OCI-LY1 (cell line): ENCODE results near the gene POLR3H.
A peak's percentile ranks its signal among the peaks of the same experiment; 100 is the strongest.

ENCODE experiments used
- H2AFZ ChIP-seq: fragments of 200-600 bp; sonication (generic), shearing (Covaris generic); 2 replicates; pipeline ENCODE4 v1.6.0; 2014; ENCODE audit warnings: antibody characterized with exemption, mild to moderate bottlenecking, low read length
- H3F3A ChIP-seq: fragments of 200-600 bp; sonication (generic), shearing (Covaris generic); 2 replicates; pipeline ENCODE4 v1.6.0; 2014; ENCODE audit warnings: mild to moderate bottlenecking, antibody characterized with exemption, low read length, moderate library complexity; ENCODE audit not compliant: insufficient read depth
- H3K27ac ChIP-seq: fragments of 200-600 bp; sonication (generic); 2 replicates; pipeline ENCODE4 v1.5.1; 2014; ENCODE audit warnings: low read length, mixed run types, mild to moderate bottlenecking, low read depth; ENCODE audit not compliant: poor library complexity, severe bottlenecking
- H3K27me3 ChIP-seq: fragments of 200-600 bp; sonication (generic); 2 replicates; pipeline ENCODE4 v1.6.0; 2014; ENCODE audit warnings: antibody characterized with exemption, mild to moderate bottlenecking, low read length, moderate library complexity; ENCODE audit not compliant: insufficient read depth
- H3K36me3 ChIP-seq: fragments of 200-600 bp; sonication (generic); 2 replicates; pipeline ENCODE4 v1.6.1; 2014; ENCODE audit warnings: mild to moderate bottlenecking, antibody characterized with exemption, low read length, moderate library complexity, mixed read lengths; ENCODE audit not compliant: insufficient read depth
- H3K4me1 ChIP-seq: fragments of 200-600 bp; sonication (generic); 2 replicates; pipeline ENCODE4 v1.5.1; 2014; ENCODE audit warnings: mild to moderate bottlenecking, low read length, moderate library complexity; ENCODE audit not compliant: insufficient read depth, severe bottlenecking
- H3K4me2 ChIP-seq: fragments of 200-600 bp; sonication (generic), shearing (Covaris generic); 2 replicates; pipeline ENCODE4 v1.6.1; 2014; ENCODE audit warnings: low read length
- H3K4me3 ChIP-seq: fragments of 200-600 bp; sonication (generic); 2 replicates; pipeline ENCODE4 v1.5.1; 2014; ENCODE audit warnings: low read length, low read depth, mild to moderate bottlenecking, mixed read lengths; ENCODE audit not compliant: poor library complexity, severe bottlenecking
- H3K79me2 ChIP-seq: fragments of 200-600 bp; shearing (Covaris generic); 2 replicates; pipeline ENCODE4 v1.6.1; 2016; ENCODE audit warnings: mixed run types, low read length, mixed read lengths; ENCODE audit not compliant: insufficient read depth
- H3K9ac ChIP-seq: fragments of 200-600 bp; sonication (generic), shearing (Covaris generic); 2 replicates; pipeline ENCODE4 v1.6.1; 2014; ENCODE audit warnings: mild to moderate bottlenecking, low read length, mixed read lengths
- H3K9me2 ChIP-seq: fragments of 200-600 bp; sonication (generic), shearing (Covaris generic); 2 replicates; pipeline ENCODE4 v1.6.1; 2014; ENCODE audit warnings: low read depth, mild to moderate bottlenecking, low read length, mixed read lengths
- H3K9me3 ChIP-seq: fragments of 200-600 bp; shearing (Covaris generic); 2 replicates; pipeline ENCODE4 v1.6.1; 2014; ENCODE audit warnings: low read length, mixed read lengths
- H4K20me1 ChIP-seq: fragments of 200-600 bp; sonication (generic), shearing (Covaris generic); 2 replicates; pipeline ENCODE4 v1.6.0; 2016; ENCODE audit warnings: mild to moderate bottlenecking, low read length; ENCODE audit not compliant: insufficient read depth
- CTCF ChIP-seq: fragments of 200-600 bp; sonication (generic), shearing (Covaris generic); IDR thresholded peaks from 2 replicates; pipeline ENCODE4 v1.5.1; 2017; ENCODE audit warnings: mild to moderate bottlenecking, antibody characterized with exemption, low read length, moderate library complexity, mixed read lengths
- EZH2 ChIP-seq: fragments of 200-600 bp; sonication (generic), shearing (Covaris generic); IDR thresholded peaks from 2 replicates; pipeline ENCODE4 v1.8.0; 2017; ENCODE audit warnings: borderline replicate concordance, mixed run types, mild to moderate bottlenecking, antibody characterized with exemption, low read length, moderate library complexity, mixed read lengths

POLR3H gene

GRCh38 chr22:41518048-41518347, 26.3 kb downstream of the POLR3H start:
- Histone ChIP-seq H3K9me2 (no peaks in the 10 kb centered on the region), H3K4me3 (no peak overlapping the region), H3K9me3 (no peaks in the 10 kb centered on the region), H3K27me3 (no peaks in the 10 kb centered on the region), H2AFZ (no peak overlapping the region), H3K9ac (no peak overlapping the region), H3K36me3 (peaks cover 55% of the 10 kb centered on the region), H3K27ac (no peak overlapping the region), H3K4me1 (no peaks in the 10 kb centered on the region), H3K4me2 (no peak overlapping the region), H3K79me2 (no peaks in the 10 kb centered on the region), H3F3A (no peaks in the 10 kb centered on the region), H4K20me1 (no peaks in the 10 kb centered on the region)
- peak; percentile 2; the same call in 1 of the 2 replicates for TF ChIP-seq CTCF
- TF ChIP-seq EZH2 = no peak

GRCh38 chr22:41517172-41518047, 26.9 kb downstream of the POLR3H start:
- Histone ChIP-seq H3K9ac (no peak overlapping the region), H3K9me3 (no peaks in the 10 kb centered on the region), H3K79me2 (no peaks in the 10 kb centered on the region), H3K4me2 (no peak overlapping the region), H3K27ac (no peak overlapping the region), H3K27me3 (no peaks in the 10 kb centered on the region), H3K4me3 (no peak overlapping the region), H3K4me1 (no peaks in the 10 kb centered on the region), H3K9me2 (no peaks in the 10 kb centered on the region), H3F3A (no peaks in the 10 kb centered on the region), H3K36me3 (peaks cover 55% of the 10 kb centered on the region), H4K20me1 (no peaks in the 10 kb centered on the region), H2AFZ (no peak overlapping the region)
- TF ChIP-seq CTCF (peak; percentile 94), EZH2 (no peak)

- H3K36me3 ChIP-seq = peaks cover 64% of the 10 kb centered on the region
- H3K27ac ChIP-seq = no peak overlapping the region
These were observed 27.8 kb downstream of the POLR3H start for GRCh38 chr22:41516462-41516861.

More at GRCh38 chr22:41516462-41516861, 27.8 kb downstream of the POLR3H start:
- Histone ChIP-seq H3K4me1 (no peaks in the 10 kb centered on the region), H3K4me2 (no peak overlapping the region), H2AFZ (no peak overlapping the region), H3K4me3 (no peak overlapping the region), H3K9me2 (no peaks in the 10 kb centered on the region), H3K79me2 (no peaks in the 10 kb centered on the region), H3K9me3 (no peaks in the 10 kb centered on the region), H4K20me1 (no peaks in the 10 kb centered on the region), H3K9ac (no peak overlapping the region), H3F3A (no peaks in the 10 kb centered on the region), H3K27me3 (no peaks in the 10 kb centered on the region)
- no peak for TF ChIP-seq EZH2
- no peak for TF ChIP-seq CTCF
